Neutrophil (primary cell): ENCODE results near the gene KDM3B.
"Not testable (repeated sequence)": the region's sequence is repeated elsewhere in the genome, so short reads cannot be mapped to it uniquely, and the experiment has no call there.

Source experiments
- H3K27ac ChIP-seq: fragments of 200-600 bp; sonication (generic); 2 replicates; pipeline ENCODE4 v1.5.1; 2016; ENCODE audit warnings: mild to moderate bottlenecking, moderate library complexity
- H3K27me3 ChIP-seq: fragments of 200-600 bp; sonication (generic); 2 replicates; pipeline ENCODE4 v1.6.0; 2016; ENCODE audit warnings: mild to moderate bottlenecking
- H3K36me3 ChIP-seq: fragments of 200-600 bp; sonication (generic); 2 replicates; pipeline ENCODE4 v1.5.1; 2017
- H3K4me1 ChIP-seq, 2 experiments: fragments of 200-600 bp in 1 of 2; sonication (generic) in 1 of 2; 1 replicate in 1 of 2; 2 replicates in 1 of 2; pipeline versions ENCODE4 v1.5.1 to v1.6.1; 2013 to 2016; ENCODE audit warnings: low read depth in 1 of 2, low read length in 1 of 2, mild to moderate bottlenecking in 1 of 2, moderate library complexity in 1 of 2; ENCODE audit not compliant: control insufficient read depth in 1 of 2, insufficient read depth in 1 of 2
- H3K4me3 ChIP-seq, 2 experiments: fragments of 200-600 bp in 1 of 2; sonication (generic) in 1 of 2; 1 replicate in 1 of 2; 2 replicates in 1 of 2; pipeline ENCODE4 v1.5.1; 2013 to 2016; ENCODE audit warnings: low read depth in 1 of 2, low read length in 1 of 2, mild to moderate bottlenecking in 1 of 2, moderate library complexity in 1 of 2
- H3K9me3 ChIP-seq: fragments of 200-600 bp; sonication (generic); 2 replicates; pipeline ENCODE4 v1.5.1; 2016
- CTCF ChIP-seq: fragments of 200-600 bp; sonication (generic); IDR thresholded peaks from 2 replicates; pipeline ENCODE4 v1.5.1; 2016; ENCODE audit warnings: antibody characterized with exemption

KDM3B gene

DNA sequence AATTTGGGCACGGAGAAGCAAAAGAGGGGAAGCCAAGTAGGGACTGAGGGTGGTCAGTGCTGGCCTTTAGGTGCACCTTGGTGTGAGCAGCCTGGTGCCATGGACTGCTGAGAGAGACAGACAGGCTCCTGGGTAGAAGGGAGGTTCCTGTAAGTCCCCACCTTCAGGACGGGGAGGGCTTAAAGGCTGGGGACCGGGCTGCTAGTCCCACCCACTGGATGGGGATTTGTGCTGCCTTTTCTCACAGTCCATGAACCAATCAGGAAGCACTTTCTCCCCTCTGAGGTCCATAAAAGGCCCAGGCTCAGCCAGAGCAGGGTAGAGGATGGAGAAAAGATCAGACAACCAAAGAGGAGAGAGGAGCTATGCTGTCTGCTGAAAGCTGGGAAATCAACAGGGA lies 36.1 kb upstream of the KDM3B start:
- Histone ChIP-seq H3K4me1 (no peaks in the 10 kb centered on the region), H3K27ac (no peak overlapping the region), H3K27me3 (no peaks in the 10 kb centered on the region), H3K9me3 (no peaks in the 10 kb centered on the region), H3K4me3 (no peak overlapping the region), H3K36me3 (peaks cover 39% of the 10 kb centered on the region)
- no peak for TF ChIP-seq CTCF

DNA sequence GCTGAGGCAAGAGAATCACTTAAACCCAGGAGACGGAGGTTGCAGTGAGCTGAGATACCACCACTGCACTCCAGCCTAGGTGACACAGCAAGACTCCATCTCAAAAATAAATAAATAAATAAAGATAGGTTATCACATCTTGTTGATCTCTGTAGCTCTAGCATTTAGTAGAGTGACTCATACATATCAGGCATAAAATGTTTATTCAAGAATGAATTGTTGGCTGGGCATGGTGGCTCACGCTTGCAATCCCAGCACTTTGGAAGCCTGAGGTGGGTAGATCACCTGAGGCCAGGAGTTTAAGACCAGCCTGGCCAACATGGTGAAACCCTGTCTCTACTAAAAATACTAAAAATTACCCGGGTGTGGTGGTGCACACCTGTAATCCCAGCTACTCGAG lies 34.3 kb upstream of the KDM3B start:
- not testable (repeated sequence) for H3K4me3 ChIP-seq, H3K4me1 ChIP-seq, H3K27ac ChIP-seq, H3K27me3 ChIP-seq, H3K9me3 ChIP-seq
- peaks cover 43% of the 10 kb centered on the region for H3K36me3 ChIP-seq

GRCh38 chr5:138330813-138331448 lies 21.6 kb upstream of the KDM3B start:
- Histone ChIP-seq H3K27ac (peak overlapping the region; percentile 68), H3K4me1 (peaks cover 19 to 22% of the 10 kb centered on the region in 2 experiments), H3K27me3 (no peaks in the 10 kb centered on the region), H3K4me3 (peak overlapping the region; percentile 63 to 74), H3K36me3 (no peaks in the 10 kb centered on the region), H3K9me3 (no peaks in the 10 kb centered on the region)
- no peak for TF ChIP-seq CTCF

DNA sequence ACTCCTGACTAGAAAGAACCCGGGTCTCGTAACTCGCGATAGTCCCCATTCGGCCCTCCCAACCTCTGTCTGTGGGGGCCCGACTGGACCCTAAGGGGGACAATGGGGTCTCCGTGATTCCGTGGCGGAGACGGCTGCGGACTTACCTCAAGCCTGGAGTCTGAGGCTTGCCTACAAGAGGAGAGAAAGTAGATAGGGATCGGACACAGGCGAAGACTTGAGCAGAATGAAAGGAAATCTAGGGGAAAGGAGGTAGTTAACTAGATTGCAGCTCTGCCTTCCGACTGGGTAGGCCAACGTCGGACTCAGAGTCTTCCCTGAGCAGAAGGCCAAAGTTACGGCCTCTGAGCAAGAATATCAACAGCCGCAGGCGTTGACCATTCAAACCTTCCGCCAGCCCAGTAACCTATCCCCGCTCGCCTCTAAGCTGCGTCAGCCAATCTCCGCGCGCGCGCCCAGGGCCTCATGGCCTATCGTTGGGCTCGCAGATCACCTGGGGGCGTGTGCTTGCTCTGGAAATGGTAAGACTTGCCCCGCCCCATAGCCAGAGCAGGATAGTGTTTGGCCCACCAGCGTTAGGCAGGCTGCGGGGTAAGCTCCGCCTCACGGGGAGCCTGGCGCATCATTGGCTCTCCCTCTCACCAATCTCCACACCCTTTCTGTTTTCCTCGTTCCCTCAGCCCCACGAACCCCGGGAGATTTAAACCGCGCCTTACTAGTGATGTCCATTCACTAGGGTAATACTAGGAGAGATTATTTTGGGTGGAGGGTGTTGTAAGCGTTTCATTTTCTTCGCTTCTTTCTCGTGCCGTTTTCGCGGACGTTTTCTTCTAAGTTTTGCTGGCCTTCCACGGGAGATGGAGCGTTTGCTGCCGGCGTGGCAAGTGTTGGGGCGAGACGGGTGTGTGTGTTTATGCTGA lies 20.8 kb upstream of the KDM3B start, which contains the start of gene CDC25C:
TSS of gene CDC25C (minus strand) at position 356 of the 920 bp plus-strand sequence. CDS start 624 bp downstream, outside the sequence.
- no peaks in the 10 kb centered on the region for H3K36me3 ChIP-seq
- H3K4me1 ChIP-seq, result peaks cover 23 to 26% of the 10 kb centered on the region in 2 experiments
- H3K27ac ChIP-seq, result peak within 1 kb of the TSS; percentile 68
- H3K27me3 ChIP-seq, result no peaks in the 10 kb centered on the region
- H3K9me3 ChIP-seq, result no peaks in the 10 kb centered on the region
- peak; percentile 12 for TF ChIP-seq CTCF
- peak within 1 kb of the TSS; percentile 63 to 74 for H3K4me3 ChIP-seq

DNA sequence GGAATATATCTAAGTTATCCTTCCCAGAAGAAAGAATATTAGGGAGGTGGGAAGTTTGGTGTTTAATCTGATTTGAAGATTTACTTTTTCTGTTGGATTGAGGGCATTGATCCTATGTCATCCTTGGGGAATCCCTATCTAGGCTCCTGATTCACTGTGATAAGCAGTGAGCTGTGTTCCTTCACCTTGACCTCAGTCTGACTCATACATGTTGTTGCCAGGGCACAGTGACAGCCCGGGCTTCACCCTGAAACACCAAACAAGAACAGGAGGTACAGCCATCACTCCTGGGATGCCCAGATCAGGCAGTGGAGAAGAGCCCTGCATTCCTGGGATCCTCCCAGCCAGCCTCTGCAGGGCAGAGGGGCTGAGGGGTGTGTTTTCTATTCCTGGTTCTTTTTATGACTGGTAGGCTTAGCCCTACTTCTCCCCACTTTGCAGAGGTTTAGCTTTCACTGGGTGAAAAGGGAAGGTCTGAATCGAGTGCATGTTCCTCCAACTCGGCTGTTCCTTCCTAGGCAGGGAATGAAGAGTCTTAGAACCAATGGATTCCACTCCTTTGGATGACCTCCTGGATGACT lies 17.5 kb upstream of the KDM3B start:
- no peaks in the 10 kb centered on the region for H3K9me3 ChIP-seq
- H3K36me3 ChIP-seq, result peaks cover 2% of the 10 kb centered on the region
- peaks cover 37 to 44% of the 10 kb centered on the region in 2 experiments for H3K4me1 ChIP-seq
- H3K27me3 ChIP-seq, result no peaks in the 10 kb centered on the region
- TF ChIP-seq CTCF, result no peak
- H3K4me3 ChIP-seq, result no peak overlapping the region
- no peak overlapping the region for H3K27ac ChIP-seq
